Testis (tissue), 3 donors: ENCODE results near the gene RBL2. TPM values are rescaled to one million over a fixed set of nuclear protein-coding genes. Genes with fewer than 3 reads are reported as not detected.

Experiments used
- DNase-seq: peaks from one replicate; pipeline ENCODE4 v3.0.0-alpha.2; 2019
- H3K27ac ChIP-seq, 2 donors: fragments of 200-600 bp; sonication (generic); one replicate each; pipeline ENCODE4 v1.5.1; 2019
- H3K27me3 ChIP-seq: fragments of 200-600 bp; sonication (generic); one replicate; pipeline ENCODE4 v1.5.1; 2019
- H3K36me3 ChIP-seq: fragments of 200-600 bp; sonication (generic); one replicate; pipeline ENCODE4 v1.5.1; 2017; ENCODE audit warnings: low read depth; ENCODE audit errors: missing control alignments
- H3K4me1 ChIP-seq: fragments of 200-600 bp; sonication (generic); one replicate; pipeline ENCODE4 v1.5.1; 2019
- H3K4me3 ChIP-seq, 2 donors: fragments of 200-600 bp; sonication (generic); one replicate each; pipeline ENCODE4 v1.5.1; 2017 to 2019
- H3K9me3 ChIP-seq: fragments of 200-600 bp; sonication (generic); one replicate; pipeline ENCODE4 v1.5.1; 2017
- CTCF ChIP-seq, 3 experiments: fragments of 450-650 bp in 2 of 3; fragments of 200-600 bp in 1 of 3; sonication (generic) in 1 of 3; IDR thresholded peaks; one replicate each; pipeline ENCODE4 v1.5.1; 2016 to 2019; ENCODE audit warnings: antibody characterized with exemption in 3 of 3, mild to moderate bottlenecking in 2 of 3, moderate library complexity in 1 of 3
- POLR2A ChIP-seq: fragments of 450-650 bp; IDR thresholded peaks from one replicate; pipeline ENCODE4 v1.6.1; 2017; ENCODE audit warnings: antibody characterized with exemption, mild to moderate bottlenecking, moderate library complexity
- WGBS, 2 donors: methylation state at CpG; one replicate each; pipeline ENCODE4 v1.1.5; 2018; 5-methylcytosine and 5-hydroxymethylcytosine counted together
- intact Hi-C: fragments of 100-400 bp; cut with DNase I; formaldehyde crosslinking; loops from one replicate; pipeline ENCODE4 v1.15.1; 2023; ENCODE audit warnings: low total_unique reads
- polyA plus RNA-seq: library from polyadenylated mRNA; stranded (reverse); fragments of 350-450 nt; fragmentation: Illumina TruSeq; extraction: RNeasy Lipid Tissue Mini Kit (QIAGEN cat#74804); gene quantifications from one replicate; pipeline ENCODE4 v1.2.3, GENCODE V29; 2014; ENCODE audit warnings: low read depth, low replicate concordance; ENCODE audit not compliant: insufficient read depth
- total RNA-seq, 2 donors: library from RNA; depleted of rRNA; stranded (reverse); fragments of >200 nt; gene quantifications; one replicate each; pipeline ENCODE4 v1.2.3, GENCODE V29; 2016

Gene RBL2
- total and polyA plus RNA-seq, 3 donors from 2014 or later: 99.1 to 117 (median 106) TPM

DNA sequence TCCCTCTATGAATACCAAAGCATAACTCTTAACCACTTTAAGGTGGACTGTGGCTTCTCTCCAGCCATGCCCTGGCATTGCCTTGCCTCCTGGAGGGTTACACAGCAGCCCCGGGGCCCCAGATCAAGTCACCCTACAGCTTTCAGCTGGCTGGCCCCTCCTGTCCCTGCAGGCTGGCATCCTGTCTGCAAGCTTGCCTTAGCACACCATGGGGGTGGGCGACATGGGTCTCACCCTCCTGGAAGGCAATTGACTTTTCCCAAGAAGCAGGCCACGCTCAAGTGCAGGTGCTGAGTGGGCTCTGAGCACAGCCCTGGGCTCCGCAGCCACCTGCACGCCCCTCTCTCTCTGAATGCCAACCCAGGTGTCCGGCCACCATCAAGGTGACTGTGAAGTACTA, 94.5 kb downstream of the RBL2 start:
- intact Hi-C loops: no loop called here
- no peak for DNase-seq
- Histone ChIP-seq H3K4me1 (no peaks in the 10 kb centered on the region), H3K9me3 (no peaks in the 10 kb centered on the region), H3K27ac (no peak overlapping the region), H3K36me3 (no peaks in the 10 kb centered on the region), H3K4me3 (no peak overlapping the region), H3K27me3 (no peaks in the 10 kb centered on the region)
- TF ChIP-seq POLR2A (no peak), CTCF (IDR thresholded peaks at IDR 0.05) (no peak)
- WGBS, 2 donors: 93 to 94% methylated on average over 5 to 6 of the region's 6 CpGs

GRCh38 chr16:53529513-53529912, 95.2 kb downstream of the RBL2 start:
- Histone ChIP-seq H3K4me1 (no peaks in the 10 kb centered on the region), H3K4me3 (no peak overlapping the region), H3K27ac (no peak overlapping the region), H3K9me3 (no peaks in the 10 kb centered on the region), H3K36me3 (no peaks in the 10 kb centered on the region), H3K27me3 (no peaks in the 10 kb centered on the region)
- no peak for DNase-seq
- 89 to 92% methylated on average over 14 of the region's 14 CpGs for whole genome bisulfite sequencing, 2 donors
- TF ChIP-seq CTCF (IDR thresholded peaks at IDR 0.05) (no peak), POLR2A (no peak)
- intact Hi-C loops: no loop called here

- H3K36me3 ChIP-seq: no peaks in the 10 kb centered on the region
- intact Hi-C loops: no loop called here
- WGBS, 2 donors: 38 to 59% methylated on average over 10 of the region's 10 CpGs
- DNase-seq: no peak
- no peaks in the 10 kb centered on the region for H3K4me1 ChIP-seq
- no peaks in the 10 kb centered on the region for H3K9me3 ChIP-seq
- no peak overlapping the region for H3K4me3 ChIP-seq
- no peaks in the 10 kb centered on the region for H3K27me3 ChIP-seq
- no peak overlapping the region for H3K27ac ChIP-seq
- TF ChIP-seq POLR2A (no peak), CTCF (IDR thresholded peaks at IDR 0.05) (no peak)
These were observed 95.8 kb downstream of the RBL2 start for GRCh38 chr16:53530046-53530445.

- WGBS, 2 donors: 64 to 75% methylated on average over 1 of the region's 1 CpG
- no peak overlapping the region for H3K4me3 ChIP-seq
- H3K27ac ChIP-seq: no peak overlapping the region
- H3K4me1 ChIP-seq: no peaks in the 10 kb centered on the region
- H3K27me3 ChIP-seq: no peaks in the 10 kb centered on the region
- intact Hi-C loops: no loop called here
- no peaks in the 10 kb centered on the region for H3K9me3 ChIP-seq
- no peak for TF ChIP-seq CTCF (IDR thresholded peaks at IDR 0.05)
- TF ChIP-seq POLR2A: no peak
- no peaks in the 10 kb centered on the region for H3K36me3 ChIP-seq
- DNase-seq: no peak
These were observed 96.5 kb downstream of the RBL2 start for GRCh38 chr16:53530741-53531140.

GRCh38 chr16:53534206-53534605, 99.9 kb downstream of the RBL2 start:
- H3K4me1 ChIP-seq: no peaks in the 10 kb centered on the region
- no peak overlapping the region for H3K27ac ChIP-seq
- H3K36me3 ChIP-seq: no peaks in the 10 kb centered on the region
- H3K4me3 ChIP-seq: no peak overlapping the region
- H3K9me3 ChIP-seq: no peaks in the 10 kb centered on the region
- intact Hi-C loops: no loop called here
- DNase-seq: no peak
- 76 to 89% methylated on average over 2 of the region's 2 CpGs for WGBS, 2 donors
- H3K27me3 ChIP-seq: no peaks in the 10 kb centered on the region
- TF ChIP-seq CTCF (IDR thresholded peaks at IDR 0.05) (no peak), POLR2A (no peak)
